B cell (primary cell): Measurements from ENCODE around the gene MOB3B.

ENCODE experiments used
- CTCF ChIP-seq: fragments of 200-600 bp; IDR thresholded peaks from one replicate; pipeline ENCODE4 v1.8.0; 2022; ENCODE audit warnings: antibody characterized with exemption, mild to moderate bottlenecking
- EZH2 ChIP-seq: IDR thresholded peaks from 2 replicates; pipeline ENCODE4 v1.6.1; 2012; ENCODE audit warnings: borderline replicate concordance, low read depth, mild to moderate bottlenecking, moderate library complexity, low read length; ENCODE audit not compliant: insufficient read depth, poor library complexity, severe bottlenecking

GRCh38 chr9:27429436-27429835 lies 100.2 kb downstream of the MOB3B start:
- TF ChIP-seq EZH2 (no peak), CTCF (no peak)
